Transverse colon (tissue), 4 donors: ENCODE data around the gene PPM1L. TPM values are rescaled to one million over a fixed set of nuclear protein-coding genes. Genes with fewer than 3 reads are reported as not detected.

ENCODE experiments used
- DNase-seq: peaks from one replicate; pipeline ENCODE4 v3.0.0-alpha.2; 2019
- H3K27ac ChIP-seq, 4 donors: fragments of 200-600 bp; sonication (generic); 2 replicates each; pipeline ENCODE4 v1.5.1; 2016 to 2018; ENCODE audit warnings: inconsistent platforms in 4 of 4
- H3K27me3 ChIP-seq: fragments of 200-600 bp; sonication (generic); 2 replicates; pipeline ENCODE4 v1.5.1; 2017; ENCODE audit warnings: inconsistent platforms
- H3K36me3 ChIP-seq, 4 donors: fragments of 200-600 bp; sonication (generic); 2 replicates each; pipeline ENCODE4 v1.5.1; 2017 to 2019; ENCODE audit warnings: inconsistent platforms in 4 of 4
- H3K4me1 ChIP-seq, 4 donors: fragments of 200-600 bp; sonication (generic); 2 replicates each; pipeline ENCODE4 v1.5.1; 2017 to 2020; ENCODE audit warnings: inconsistent platforms in 4 of 4
- H3K4me3 ChIP-seq, 4 donors: fragments of 200-600 bp; sonication (generic); 1 replicate in 1 of 4; 2 replicates in 3 of 4; pipeline versions ENCODE4 v1.5.1 to v1.6.1; 2017 to 2019; ENCODE audit warnings: inconsistent platforms in 4 of 4
- H3K9me3 ChIP-seq, 2 donors: fragments of 200-600 bp; sonication (generic); 2 replicates each; pipeline ENCODE4 v1.5.1; 2017 to 2019; ENCODE audit warnings: inconsistent platforms in 2 of 2
- CTCF ChIP-seq, 5 experiments: fragments of 200-600 bp in 3 of 5; fragments of 450-650 bp in 2 of 5; sonication (generic) in 3 of 5; IDR thresholded peaks; 1 replicate in 2 of 5; 2 replicates in 3 of 5; pipeline ENCODE4 v1.5.1; 2016 to 2017; ENCODE audit warnings: antibody characterized with exemption in 5 of 5, inconsistent platforms in 3 of 5, mild to moderate bottlenecking in 2 of 5, moderate library complexity in 1 of 5
- EP300 ChIP-seq: sonication (generic); formaldehyde crosslinking; IDR thresholded peaks from one replicate; pipeline ENCODE4 v1.6.1; 2017; ENCODE audit warnings: antibody characterized with exemption, low read depth
- POLR2A ChIP-seq: fragments of 450-650 bp; IDR thresholded peaks from one replicate; pipeline ENCODE4 v1.6.1; 2016; ENCODE audit warnings: antibody characterized with exemption, mild to moderate bottlenecking, moderate library complexity
- POLR2AphosphoS5 ChIP-seq, 3 donors: sonication (generic); formaldehyde crosslinking; IDR thresholded peaks; one replicate each; pipeline ENCODE4 v1.6.1; 2016; ENCODE audit warnings: antibody characterized with exemption in 3 of 3
- WGBS, 2 donors: methylation state at CpG; one replicate each; pipeline ENCODE4 v1.1.5; 2018; ENCODE audit warnings: low coverage in 1 of 2; 5-methylcytosine and 5-hydroxymethylcytosine counted together
- in situ Hi-C, 4 donors: fragments of 200-750 bp; cut with MboI; loops; one replicate each; pipeline versions ENCODE4 v1.15.0 to v1.15.1; 2017; ENCODE audit warnings: low sequenced_read_pairs in 3 of 4, low pct_ligation_motif_present in 1 of 4, low pct_unique_long_range_greater_than_20kb in 1 of 4
- intact Hi-C: fragments of 100-400 bp; cut with DNase I; formaldehyde crosslinking; loops from one replicate; pipeline ENCODE4 v1.15.1; 2023; ENCODE audit warnings: low total_unique reads
- total RNA-seq, 4 donors: library from RNA; depleted of rRNA; stranded (reverse); fragments of >200 nt; gene quantifications; one replicate each; pipeline ENCODE4 v1.1.0, GENCODE V29; 2016

The PPM1L gene
- total RNA-seq, 4 donors from 2014 or later, result 17.2 to 35.5 (median 25.6) TPM

DNA sequence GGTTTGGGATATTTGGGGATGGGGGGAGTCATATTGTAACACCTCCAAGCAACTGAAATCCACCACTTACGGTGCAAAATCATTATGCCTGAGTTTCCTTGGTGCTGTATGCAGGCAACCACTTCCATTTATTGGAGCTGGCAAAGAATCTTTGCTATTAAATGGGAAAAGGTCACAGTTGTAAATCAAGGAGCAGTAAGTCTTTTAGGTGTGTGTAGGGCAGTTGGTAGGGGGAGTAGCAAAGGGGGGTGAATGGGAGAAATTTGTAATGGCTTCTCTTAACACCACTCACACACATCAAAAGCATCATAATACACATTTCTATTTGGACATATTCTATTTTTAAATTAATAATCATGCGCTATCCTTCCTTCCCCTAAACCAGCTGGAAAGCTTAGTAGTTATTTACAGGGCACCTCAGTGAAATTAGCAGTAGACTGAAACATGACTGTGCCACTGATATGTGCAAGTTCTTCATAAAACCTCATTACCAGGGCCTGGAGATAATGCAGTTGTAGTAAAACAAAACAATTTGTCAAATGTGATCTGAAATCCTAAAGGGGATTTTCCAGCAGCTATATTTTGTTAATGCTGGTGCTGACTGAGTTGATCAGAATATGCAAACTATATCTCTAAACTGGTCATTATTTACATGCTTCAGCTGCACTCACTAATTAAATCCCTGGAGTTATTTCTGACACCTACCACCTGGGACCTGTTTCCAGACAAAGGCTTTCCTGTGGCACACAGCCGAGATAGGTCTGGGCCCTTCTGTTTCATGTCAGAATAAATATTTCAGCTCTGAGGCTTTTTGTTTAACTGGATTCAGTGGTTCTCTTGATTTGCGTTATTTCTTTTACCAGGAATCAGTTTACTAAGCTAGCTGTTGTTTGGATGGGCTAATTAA, 259.1 kb downstream of the PPM1L start:
- Histone ChIP-seq H3K27me3 (no peaks in the 10 kb centered on the region), H3K4me3 (no peak overlapping the region), H3K36me3 (no peaks in the 10 kb centered on the region), H3K4me1 (no peaks in the 10 kb centered on the region), H3K27ac (no peak overlapping the region), H3K9me3 (no peaks in the 10 kb centered on the region)
- no peak for DNase-seq
- TF ChIP-seq POLR2A, result no peak
- no peak for TF ChIP-seq EP300
- no peak for TF ChIP-seq POLR2AphosphoS5 (IDR thresholded peaks at IDR 0.05)
- no peak for TF ChIP-seq CTCF (IDR thresholded peaks at IDR 0.05)
- in situ Hi-C loops, result no loop called here
- intact Hi-C loops, result loop anchor here (5.0 kb wide), 1 partner anchor 362 kb away; no protein-coding TSS in a partner anchor
- 75 to 83% methylated on average over 3 to 4 of the region's 4 CpGs for whole genome bisulfite sequencing, 2 donors

DNA sequence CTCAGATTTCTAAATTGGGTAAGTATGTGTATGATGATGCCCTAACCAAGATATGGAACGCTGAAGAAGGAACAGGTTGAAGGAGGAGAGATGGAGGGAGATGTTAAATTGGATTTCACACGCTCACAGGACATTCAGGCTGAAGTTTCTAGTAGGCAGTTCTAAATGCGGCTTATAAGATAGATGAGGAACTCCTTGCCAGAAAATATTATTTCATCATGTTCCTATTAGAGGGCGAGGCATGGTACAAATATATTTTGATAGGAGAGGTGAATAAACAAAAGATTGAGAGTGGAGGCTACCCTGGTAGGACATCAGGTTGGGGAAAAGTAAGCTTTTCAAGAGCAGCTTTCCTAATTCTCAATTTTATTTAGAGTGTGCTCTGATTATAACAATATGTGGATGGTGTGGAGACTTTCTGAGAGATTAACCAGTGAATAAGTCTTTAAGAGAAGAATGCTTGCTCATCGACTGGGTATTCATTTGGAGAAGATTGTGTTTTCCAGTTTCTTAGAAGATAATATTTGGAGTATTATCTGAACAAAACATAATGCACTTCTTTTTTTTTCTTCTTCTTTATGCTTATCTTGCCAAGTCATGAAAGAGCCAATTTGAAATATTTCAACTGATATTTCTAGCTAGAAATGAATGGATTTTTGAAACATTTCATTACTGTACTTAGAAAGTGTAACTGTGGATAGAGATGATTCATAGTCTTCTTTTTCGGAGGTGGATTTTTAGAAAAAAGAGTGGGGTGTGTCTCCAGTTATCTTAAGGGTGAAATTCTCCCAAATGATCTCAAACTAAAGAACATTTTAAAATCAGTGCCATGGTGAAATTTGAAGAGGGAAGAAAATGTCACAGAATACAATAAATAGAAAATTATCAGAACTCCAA, 260.6 kb downstream of the PPM1L start:
- in situ Hi-C loops (no loop called here), intact Hi-C loops (loop anchor here (5.0 kb wide), 1 partner anchor 361 kb away; no protein-coding TSS in a partner anchor)
- Histone ChIP-seq H3K9me3 (no peaks in the 10 kb centered on the region), H3K4me3 (no peak overlapping the region), H3K4me1 (no peaks in the 10 kb centered on the region), H3K36me3 (no peaks in the 10 kb centered on the region), H3K27me3 (no peaks in the 10 kb centered on the region), H3K27ac (no peak overlapping the region)
- DNase-seq, result no peak
- TF ChIP-seq POLR2A (no peak), POLR2AphosphoS5 (IDR thresholded peaks at IDR 0.05) (no peak), CTCF (IDR thresholded peaks at IDR 0.05) (no peak), EP300 (no peak)
- 73 to 83% methylated on average over 6 of the region's 6 CpGs for WGBS, 2 donors

DNA sequence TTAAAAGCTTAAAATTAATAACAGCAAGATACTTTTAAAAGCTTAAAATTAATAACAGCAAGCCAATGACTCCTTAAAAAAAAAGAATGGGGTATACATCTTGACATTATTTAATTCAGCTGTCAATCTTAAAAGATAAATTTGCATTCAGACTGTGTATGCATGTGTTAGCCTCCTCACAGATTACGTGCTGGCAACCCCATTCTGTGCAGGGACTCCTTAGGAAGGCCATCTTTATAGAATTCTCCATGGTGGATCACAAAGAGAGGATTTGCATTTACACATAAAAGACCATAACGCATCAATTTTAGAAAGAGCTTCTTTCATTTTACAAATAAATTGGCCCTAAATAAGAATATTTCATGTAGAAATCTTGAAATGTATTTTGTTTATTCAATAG, 261.9 kb downstream of the PPM1L start:
- TF ChIP-seq POLR2AphosphoS5 (IDR thresholded peaks at IDR 0.05) (no peak), EP300 (no peak), POLR2A (no peak), CTCF (IDR thresholded peaks at IDR 0.05) (no peak)
- Histone ChIP-seq H3K36me3 (no peaks in the 10 kb centered on the region), H3K27ac (no peak overlapping the region), H3K27me3 (no peaks in the 10 kb centered on the region), H3K9me3 (peaks cover 3 to 6% of the 10 kb centered on the region in 2 donors), H3K4me1 (no peaks in the 10 kb centered on the region), H3K4me3 (no peak overlapping the region)
- WGBS, 2 donors, result 96 to 100% methylated on average over 2 of the region's 2 CpGs
- DNase-seq, result no peak
- in situ Hi-C loops, result no loop called here
- intact Hi-C loops, result loop anchor here (5.0 kb wide), 1 partner anchor 359 kb away; no protein-coding TSS in a partner anchor

DNA sequence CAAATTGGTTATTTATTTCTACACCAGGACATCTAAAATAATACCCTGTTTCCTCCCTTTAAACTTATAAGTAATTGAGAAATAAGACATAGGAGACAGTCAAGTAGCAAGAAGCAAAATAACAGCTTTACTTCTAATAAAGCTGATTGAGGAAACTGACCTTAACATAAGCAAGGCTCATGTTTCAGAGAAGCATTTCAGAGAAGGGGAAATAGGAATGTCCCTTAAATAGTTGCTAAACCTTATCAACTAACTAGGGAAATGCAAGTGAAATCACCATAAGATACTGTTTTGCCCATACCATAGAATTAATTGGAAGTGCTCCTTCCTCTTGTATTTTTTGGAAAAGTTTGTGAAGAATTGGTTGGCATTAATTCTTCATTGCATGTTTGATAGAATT, 264.2 kb downstream of the PPM1L start:
- H3K27me3 ChIP-seq, result no peaks in the 10 kb centered on the region
- in situ Hi-C loops, result no loop called here
- intact Hi-C loops, result no loop called here

More for the DNA sequence above, 264.2 kb downstream of the PPM1L start:
- Histone ChIP-seq H3K4me3 (no peak overlapping the region), H3K4me1 (no peaks in the 10 kb centered on the region), H3K27ac (no peak overlapping the region), H3K9me3 (peaks cover 11 to 14% of the 10 kb centered on the region in 2 donors), H3K36me3 (no peaks in the 10 kb centered on the region)
- no peak for DNase-seq
- no peak for TF ChIP-seq EP300
- TF ChIP-seq POLR2A, result no peak
- TF ChIP-seq POLR2AphosphoS5 (IDR thresholded peaks at IDR 0.05), result no peak
- TF ChIP-seq CTCF (IDR thresholded peaks at IDR 0.05), result no peak
